HCT116 (cell line): Measurements from ENCODE around the gene RIMBP2. TPM values are rescaled to one million over a fixed set of nuclear protein-coding genes. Genes with fewer than 3 reads are reported as not detected.

ENCODE experiments used
- ATAC-seq: fragments of 200-7000 bp; cut with Tn5 transposase; 2 replicates; pipeline ENCODE4 v1.9.1; 2020; ENCODE audit warnings: mild to moderate bottlenecking, moderate library complexity
- BruUV-seq: library from RNA; stranded (reverse); fragments of 400-500 nt; replicated peaks from 2 replicates; lab custom pipeline; 2021; lab: Mats Ljungman, UMichigan
- CTCF ChIA-PET: fragments of 300-600 bp; sonication (Branson Sonifier 250); formaldehyde crosslinking; loops from one replicate; lab custom pipeline; 2021; ENCODE audit warnings: antibody characterized with exemption; lab: Charles Lee
- POLR2A ChIA-PET: fragments of 300-600, 350-600 bp; sonication (Branson Sonifier 250); formaldehyde crosslinking; loops from one replicate; lab custom pipeline; 2021; ENCODE audit warnings: antibody characterized with exemption; lab: Charles Lee
- RAD21 ChIA-PET, 2 experiments: fragments of 300-600 bp; sonication (Branson Sonifier 250); formaldehyde crosslinking; loops; one replicate each; lab custom pipeline; 2023; ENCODE audit warnings: low total read pairs in 2 of 2; ENCODE audit not compliant: uncharacterized antibody in 2 of 2, unreplicated experiment in 2 of 2, low non-redundant PET in 1 of 2; lab: Charles Lee
- DNase-seq: peaks from one replicate; pipeline ENCODE4 v3.0.0-alpha.2; 2010; ENCODE audit warnings: low read depth, low spot score
- H2AFZ ChIP-seq: fragments of 200-600 bp; shearing (Covaris generic), sonication (generic); 2 replicates; pipeline ENCODE4 v1.6.1; 2017; ENCODE audit warnings: low read depth, mixed run types, mixed read lengths, antibody characterized with exemption, low read length; ENCODE audit not compliant: poor library complexity, severe bottlenecking
- H3K27ac ChIP-seq: 2 replicates; pipeline ENCODE4 v1.5.1; 2012; ENCODE audit warnings: low read depth, low read length
- H3K27me3 ChIP-seq: fragments of 200-600 bp; sonication (generic); 2 replicates; pipeline ENCODE4 v1.6.1; 2016; ENCODE audit warnings: mixed run types, low read length, mixed read lengths; ENCODE audit not compliant: insufficient read depth
- H3K36me3 ChIP-seq, 2 experiments: fragments of 200-500 bp in 1 of 2; fragments of 200-600 bp in 1 of 2; sonication (Bioruptor generic) in 1 of 2; sonication (generic) in 1 of 2; 2 replicates each; pipeline versions ENCODE4 v1.5.1 to v1.6.1; 2014 to 2016; ENCODE audit warnings: low read length in 2 of 2, inconsistent platforms in 1 of 2, mixed read lengths in 1 of 2, mixed run types in 1 of 2; ENCODE audit not compliant: insufficient read depth in 2 of 2, control insufficient read depth in 1 of 2
- H3K4me1 ChIP-seq, 2 experiments: fragments of 200-600 bp in 1 of 2; sonication (generic) in 1 of 2; 2 replicates each; pipeline versions ENCODE4 v1.5.1 to v1.6.1; 2012 to 2017; ENCODE audit warnings: low read length in 2 of 2, inconsistent platforms in 1 of 2, mild to moderate bottlenecking in 1 of 2, mixed read lengths in 1 of 2, mixed run types in 1 of 2, moderate library complexity in 1 of 2; ENCODE audit not compliant: insufficient read depth in 2 of 2, control insufficient read depth in 1 of 2
- H3K4me2 ChIP-seq: fragments of 200-600 bp; sonication (generic); 2 replicates; pipeline ENCODE4 v1.6.1; 2017; ENCODE audit warnings: mixed run types, low read length, mixed read lengths
- H3K4me3 ChIP-seq, 2 experiments: fragments of 200-600 bp in 1 of 2; sonication (generic) in 1 of 2; replicated peaks in 1 of 2; 2 replicates each; pipeline ENCODE4 v1.5.1; 2011 to 2016; ENCODE audit warnings: low read length in 2 of 2, control low read depth in 1 of 2, low read depth in 1 of 2, mild to moderate bottlenecking in 1 of 2, mixed read lengths in 1 of 2, mixed run types in 1 of 2
- H3K79me2 ChIP-seq: fragments of 200-600 bp; sonication (generic); 2 replicates; pipeline ENCODE4 v1.6.1; 2017; ENCODE audit warnings: mild to moderate bottlenecking, mixed run types, low read length, moderate library complexity, mixed read lengths; ENCODE audit not compliant: insufficient read depth
- H3K9ac ChIP-seq: fragments of 200-600 bp; sonication (generic); 2 replicates; pipeline ENCODE4 v1.6.1; 2016; ENCODE audit warnings: low read length, mixed read lengths
- H3K9me2 ChIP-seq: fragments of 200-600 bp; sonication (generic), shearing (Covaris generic); 2 replicates; pipeline ENCODE4 v1.6.1; 2017; ENCODE audit warnings: mixed run types, mild to moderate bottlenecking, moderate library complexity; ENCODE audit not compliant: insufficient read depth
- H3K9me3 ChIP-seq, 2 experiments: fragments of 200-500 bp in 1 of 2; fragments of 200-600 bp in 1 of 2; sonication (Bioruptor generic) in 1 of 2; sonication (generic) in 1 of 2; 2 replicates each; pipeline ENCODE4 v1.6.1; 2014 to 2017; ENCODE audit warnings: low read length in 2 of 2, mixed read lengths in 2 of 2, inconsistent platforms in 1 of 2, low read depth in 1 of 2, mild to moderate bottlenecking in 1 of 2, mixed run types in 1 of 2, moderate library complexity in 1 of 2; ENCODE audit not compliant: control insufficient read depth in 1 of 2, insufficient read depth in 1 of 2
- H4K20me1 ChIP-seq: fragments of 200-600 bp; sonication (generic), shearing (Covaris generic); 2 replicates; pipeline ENCODE4 v1.6.1; 2017; ENCODE audit warnings: mixed run types, mild to moderate bottlenecking, moderate library complexity; ENCODE audit not compliant: insufficient read depth
- CEBPB ChIP-seq: IDR thresholded peaks from 2 replicates; pipeline ENCODE4 v1.6.1; 2012; ENCODE audit warnings: low read depth
- ELF1 ChIP-seq: IDR thresholded peaks from 2 replicates; pipeline ENCODE4 v1.6.1; 2012; ENCODE audit warnings: low read depth, borderline replicate concordance
- POLR2A ChIP-seq: IDR thresholded peaks from 2 replicates; pipeline ENCODE4 v1.7.0; 2011; ENCODE audit warnings: borderline replicate concordance; ENCODE audit not compliant: insufficient read depth, insufficient read length; ENCODE audit errors: extremely low read depth
- TCF7L2 ChIP-seq: IDR thresholded peaks from 2 replicates; pipeline ENCODE4 v1.7.0; 2011; ENCODE audit warnings: borderline replicate concordance, inconsistent platforms; ENCODE audit not compliant: insufficient read depth, insufficient read length; ENCODE audit errors: extremely low read depth
- YY1 ChIP-seq: IDR thresholded peaks from 2 replicates; pipeline ENCODE4 v1.6.1; 2011; ENCODE audit warnings: low read length, low read depth, moderate library complexity, mild to moderate bottlenecking; ENCODE audit not compliant: insufficient replicate concordance; ENCODE audit errors: extremely low read depth
- ZBTB33 ChIP-seq: IDR thresholded peaks from 2 replicates; pipeline ENCODE4 v1.6.1; 2011; ENCODE audit warnings: mild to moderate bottlenecking, low read length, moderate library complexity; ENCODE audit not compliant: insufficient replicate concordance; ENCODE audit errors: extremely low read depth
- intact Hi-C: fragments of 100-400 bp; cut with micrococcal nuclease; formaldehyde crosslinking; loops from 2 replicates; pipeline ENCODE4 v1.10.0; 2022
- total RNA-seq: library from RNA; stranded (reverse); gene quantifications from one replicate; pipeline ENCODE4 v1.2.1, GENCODE V29; 2021; ENCODE audit not compliant: unreplicated experiment

Gene RIMBP2
- total RNA-seq, 1 experiment from 2014 or later: not detected

GRCh38 chr12:130743606-130744005, 27.5 kb upstream of the RIMBP2 start (continued):
- TF ChIP-seq TCF7L2: no peak

DNA sequence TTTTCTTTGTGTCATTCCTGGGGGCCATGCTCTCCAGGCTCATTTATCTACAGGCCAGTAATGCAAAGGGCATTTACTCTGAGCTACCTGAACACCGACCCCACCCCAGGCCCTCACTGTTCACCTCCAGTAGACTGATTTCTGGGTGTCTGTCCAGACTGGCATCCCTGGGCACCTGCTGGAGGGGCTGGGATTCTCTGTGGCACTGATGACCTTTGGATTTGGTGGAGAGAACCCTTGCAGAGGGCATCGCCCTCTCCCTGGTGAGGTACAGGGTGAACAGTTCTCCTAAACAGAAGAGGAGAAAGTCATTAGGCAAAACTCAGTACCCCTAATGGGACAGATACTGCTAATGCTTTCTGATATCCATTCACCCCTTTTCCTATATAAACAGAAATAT, 27.1 kb upstream of the RIMBP2 start:
- no peak for TF ChIP-seq ZBTB33
- TF ChIP-seq CEBPB: no peak
- no peak for TF ChIP-seq TCF7L2
- BruUV-seq: no TSS peak
- RAD21 ChIA-PET: no interaction called here
- H3K79me2 ChIP-seq: no peaks in the 10 kb centered on the region
- no peaks in the 10 kb centered on the region for H3K36me3 ChIP-seq
- DNase-seq (no peak), ATAC-seq (no peak)
- H3K4me1 ChIP-seq: no peaks in the 10 kb centered on the region
- no peak overlapping the region for H3K4me2 ChIP-seq
- intact Hi-C loops: loop anchor here (10.0 kb wide), 1 partner anchor 458 kb away; no protein-coding TSS in a partner anchor
- no peaks in the 10 kb centered on the region for H4K20me1 ChIP-seq
- no peak overlapping the region for H3K27ac ChIP-seq
- no peak overlapping the region for H3K9ac ChIP-seq
- no peaks in the 10 kb centered on the region for H3K9me3 ChIP-seq
- no peaks in the 10 kb centered on the region for H3K9me2 ChIP-seq
- H2AFZ ChIP-seq: no peak overlapping the region
- CTCF ChIA-PET: no interaction called here
- POLR2A ChIA-PET: no interaction called here
- H3K27me3 ChIP-seq: peaks cover 20% of the 10 kb centered on the region
- no peak overlapping the region for H3K4me3 ChIP-seq

- no peak overlapping the region for H3K9ac ChIP-seq
- no peaks in the 10 kb centered on the region for H3K9me2 ChIP-seq
- POLR2A ChIA-PET: no interaction called here
- RAD21 ChIA-PET: no interaction called here
- H2AFZ ChIP-seq: no peak overlapping the region
- TF ChIP-seq POLR2A (no peak), YY1 (no peak), ELF1 (no peak)
- no peak for DNase-seq
- no peak for ATAC-seq
- H3K79me2 ChIP-seq: no peaks in the 10 kb centered on the region
- H3K4me3 ChIP-seq: no peak overlapping the region
- no peak overlapping the region for H3K4me2 ChIP-seq
- H3K27ac ChIP-seq: no peak overlapping the region
- intact Hi-C loops: loop anchor here (10.0 kb wide), 1 partner anchor 458 kb away; no protein-coding TSS in a partner anchor
- H3K27me3 ChIP-seq: peaks cover 20% of the 10 kb centered on the region
- no peaks in the 10 kb centered on the region for H3K4me1 ChIP-seq
- H4K20me1 ChIP-seq: no peaks in the 10 kb centered on the region
- no peaks in the 10 kb centered on the region for H3K36me3 ChIP-seq
- no TSS peak for BruUV-seq
- no peaks in the 10 kb centered on the region for H3K9me3 ChIP-seq
- CTCF ChIA-PET: no interaction called here
These were observed 26.6 kb upstream of the RIMBP2 start for GRCh38 chr12:130742716-130743115.
